ENCODE results near the gene PIK3R4.

PIK3R4 gene

GRCh38 chr3:130759692-130760338, 13.2 kb upstream of the PIK3R4 start:
- Histone ChIP-seq H3K4me1 (ENCODE audit: insufficient read depth, low read length) (no peaks in the 10 kb centered on the region), H3K36me3 (ENCODE audit: insufficient read depth, low read length) (no peaks in the 10 kb centered on the region), H3K9me3 (ENCODE audit: control insufficient read depth, insufficient read depth, low read length) (no peaks in the 10 kb centered on the region), H3K9ac (ENCODE audit: low read depth, low read length) (no peak overlapping the region)

GRCh38 chr3:130758624-130759369, 12.2 kb upstream of the PIK3R4 start:
- H3K4me1 ChIP-seq (ENCODE audit: insufficient read depth, low read length) = no peaks in the 10 kb centered on the region

GRCh38 chr3:130757611-130758150, 11.1 kb upstream of the PIK3R4 start:
- Histone ChIP-seq H3K9me3 (ENCODE audit: control insufficient read depth, insufficient read depth, low read length) (no peaks in the 10 kb centered on the region), H3K9ac (ENCODE audit: low read depth, low read length) (no peak overlapping the region), H3K36me3 (ENCODE audit: insufficient read depth, low read length) (no peaks in the 10 kb centered on the region), H3K4me1 (ENCODE audit: insufficient read depth, low read length) (no peaks in the 10 kb centered on the region)

More at GRCh38 chr3:130758624-130759369, 12.2 kb upstream of the PIK3R4 start:
- Histone ChIP-seq H3K9ac (ENCODE audit: low read depth, low read length) (no peak overlapping the region), H3K36me3 (ENCODE audit: insufficient read depth, low read length) (no peaks in the 10 kb centered on the region), H3K9me3 (ENCODE audit: control insufficient read depth, insufficient read depth, low read length) (no peaks in the 10 kb centered on the region)

GRCh38 chr3:130755666-130756065, 9.0 kb upstream of the PIK3R4 start:
- Histone ChIP-seq H3K9ac (ENCODE audit: low read depth, low read length) (no peak overlapping the region), H3K4me1 (ENCODE audit: insufficient read depth, low read length) (no peaks in the 10 kb centered on the region), H3K36me3 (ENCODE audit: insufficient read depth, low read length) (no peaks in the 10 kb centered on the region), H3K9me3 (ENCODE audit: control insufficient read depth, insufficient read depth, low read length) (no peaks in the 10 kb centered on the region)

GRCh38 chr3:130748981-130749380, 2.4 kb upstream of the PIK3R4 start:
- H3K9me3 ChIP-seq (ENCODE audit: control insufficient read depth, insufficient read depth, low read length) = no peaks in the 10 kb centered on the region
- H3K36me3 ChIP-seq (ENCODE audit: insufficient read depth, low read length) = no peaks in the 10 kb centered on the region; the same call in 1 of the 2 replicates
- no peak overlapping the region for H3K9ac ChIP-seq (ENCODE audit: low read depth, low read length)
- no peaks in the 10 kb centered on the region for H3K4me1 ChIP-seq (ENCODE audit: insufficient read depth, low read length)

GRCh38 chr3:130748467-130748861, 1.8 kb upstream of the PIK3R4 start:
- H3K4me1 ChIP-seq (ENCODE audit: insufficient read depth, low read length) = no peaks in the 10 kb centered on the region
- H3K9me3 ChIP-seq (ENCODE audit: control insufficient read depth, insufficient read depth, low read length) = no peaks in the 10 kb centered on the region
- no peaks in the 10 kb centered on the region; the same call in 1 of the 2 replicates for H3K36me3 ChIP-seq (ENCODE audit: insufficient read depth, low read length)
- no peak overlapping the region for H3K9ac ChIP-seq (ENCODE audit: low read depth, low read length)

GRCh38 chr3:130743354-130743753, 3.3 kb downstream of the PIK3R4 start:
- Histone ChIP-seq H3K36me3 (ENCODE audit: insufficient read depth, low read length) (peaks cover 7% of the 10 kb centered on the region), H3K4me1 (ENCODE audit: insufficient read depth, low read length) (no peaks in the 10 kb centered on the region), H3K9ac (ENCODE audit: low read depth, low read length) (no peak overlapping the region), H3K9me3 (ENCODE audit: control insufficient read depth, insufficient read depth, low read length) (peaks cover 3% of the 10 kb centered on the region; the same call in 1 of the 2 replicates)

GRCh38 chr3:130741946-130742610, 4.6 kb downstream of the PIK3R4 start:
- H3K9me3 ChIP-seq (ENCODE audit: control insufficient read depth, insufficient read depth, low read length) = peaks cover 3% of the 10 kb centered on the region; the same call in 1 of the 2 replicates
- no peak overlapping the region for H3K9ac ChIP-seq (ENCODE audit: low read depth, low read length)
- no peaks in the 10 kb centered on the region for H3K4me1 ChIP-seq (ENCODE audit: insufficient read depth, low read length)
- peaks cover 7% of the 10 kb centered on the region for H3K36me3 ChIP-seq (ENCODE audit: insufficient read depth, low read length)

- Histone ChIP-seq H3K4me1 (ENCODE audit: insufficient read depth, low read length) (no peaks in the 10 kb centered on the region), H3K36me3 (ENCODE audit: insufficient read depth, low read length) (peaks cover 7% of the 10 kb centered on the region), H3K9ac (ENCODE audit: low read depth, low read length) (no peak overlapping the region), H3K9me3 (ENCODE audit: control insufficient read depth, insufficient read depth, low read length) (peaks cover 3% of the 10 kb centered on the region; the same call in 1 of the 2 replicates)
These were observed 6.8 kb downstream of the PIK3R4 start for GRCh38 chr3:130739848-130740247.

GRCh38 chr3:130738241-130738640, 8.4 kb downstream of the PIK3R4 start:
- Histone ChIP-seq H3K4me1 (ENCODE audit: insufficient read depth, low read length) (no peaks in the 10 kb centered on the region), H3K9ac (ENCODE audit: low read depth, low read length) (no peak overlapping the region), H3K9me3 (ENCODE audit: control insufficient read depth, insufficient read depth, low read length) (peaks cover 3% of the 10 kb centered on the region; the same call in 1 of the 2 replicates), H3K36me3 (ENCODE audit: insufficient read depth, low read length) (peaks cover 7% of the 10 kb centered on the region)

- H3K4me1 ChIP-seq (ENCODE audit: insufficient read depth, low read length) = no peaks in the 10 kb centered on the region
- H3K9ac ChIP-seq (ENCODE audit: low read depth, low read length) = no peak overlapping the region
- H3K36me3 ChIP-seq (ENCODE audit: insufficient read depth, low read length) = peaks cover 4% of the 10 kb centered on the region
- H3K9me3 ChIP-seq (ENCODE audit: control insufficient read depth, insufficient read depth, low read length) = peaks cover 3% of the 10 kb centered on the region; the same call in 1 of the 2 replicates
These were observed 9.0 kb downstream of the PIK3R4 start for GRCh38 chr3:130737622-130738021.

- no peaks in the 10 kb centered on the region for H3K9me3 ChIP-seq (ENCODE audit: control insufficient read depth, insufficient read depth, low read length)
- H3K9ac ChIP-seq (ENCODE audit: low read depth, low read length) = no peak overlapping the region
- H3K36me3 ChIP-seq (ENCODE audit: insufficient read depth, low read length) = no peaks in the 10 kb centered on the region; the same call in 1 of the 2 replicates
- no peaks in the 10 kb centered on the region for H3K4me1 ChIP-seq (ENCODE audit: insufficient read depth, low read length)
These were observed 13.3 kb downstream of the PIK3R4 start for GRCh38 chr3:130733236-130733875.

- H3K4me1 ChIP-seq (ENCODE audit: insufficient read depth, low read length) = no peaks in the 10 kb centered on the region
- no peak overlapping the region for H3K9ac ChIP-seq (ENCODE audit: low read depth, low read length)
- no peaks in the 10 kb centered on the region; the same call in 1 of the 2 replicates for H3K36me3 ChIP-seq (ENCODE audit: insufficient read depth, low read length)
- H3K9me3 ChIP-seq (ENCODE audit: control insufficient read depth, insufficient read depth, low read length) = no peaks in the 10 kb centered on the region
These were observed 14.1 kb downstream of the PIK3R4 start for GRCh38 chr3:130732501-130732900.

- Histone ChIP-seq H3K4me1 (ENCODE audit: insufficient read depth, low read length) (no peaks in the 10 kb centered on the region), H3K36me3 (ENCODE audit: insufficient read depth, low read length) (no peaks in the 10 kb centered on the region; the same call in 1 of the 2 replicates), H3K9me3 (ENCODE audit: control insufficient read depth, insufficient read depth, low read length) (no peaks in the 10 kb centered on the region), H3K9ac (ENCODE audit: low read depth, low read length) (no peak overlapping the region)
These were observed 14.8 kb downstream of the PIK3R4 start for GRCh38 chr3:130731817-130732216.
